ENCODE data around the gene CAMSAP1.
A peak's percentile ranks its signal among the peaks of the same experiment; 100 is the strongest.

CAMSAP1 gene

DNA sequence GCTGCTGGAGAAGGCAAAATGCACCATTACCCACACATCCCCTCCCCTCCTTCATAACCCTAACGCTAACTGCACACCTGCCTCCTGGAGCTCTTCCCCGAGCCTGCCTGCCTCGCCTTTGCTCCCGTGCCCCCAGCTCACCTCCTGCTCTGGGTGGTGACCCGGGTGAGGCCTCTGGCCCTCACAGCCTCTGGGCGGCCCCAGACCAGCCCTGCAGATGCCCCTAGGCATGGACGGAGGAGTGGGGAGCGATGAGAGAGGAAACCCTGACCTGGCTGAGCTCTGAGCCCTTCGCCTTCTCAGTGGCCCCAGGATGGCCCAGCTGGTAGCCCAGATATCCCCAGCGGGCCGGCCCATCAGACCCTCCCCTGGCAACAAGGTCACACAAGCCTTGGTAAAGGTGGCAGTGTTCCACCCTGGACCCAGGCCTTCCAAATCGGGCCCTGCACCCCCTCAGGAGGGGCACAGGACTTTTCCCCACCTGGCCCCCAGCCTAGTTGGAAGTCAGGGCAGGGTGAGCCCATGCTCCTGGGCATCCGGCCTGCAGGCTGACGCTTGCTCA lies 14.5 kb upstream of the CAMSAP1 start:
- Histone ChIP-seq H3K4me2 (ENCODE audit: insufficient read depth, low read length, poor library complexity, severe bottlenecking) (no peak overlapping the region), H2AFZ (ENCODE audit: low read length) (no peak overlapping the region), H3K14ac (ENCODE audit: low read length) (peak overlapping the region; percentile 38), H2BK15ac (ENCODE audit: low read length) (no peak overlapping the region), H4K91ac (ENCODE audit: low read depth, low read length, poor library complexity) (no peak overlapping the region), H3K4me1 (ENCODE audit: control insufficient read depth in 2 of 2, insufficient read depth in 1 of 2, low read depth in 1 of 2, low read length in 2 of 2) (no peaks in the 10 kb centered on the region), H3K27ac (replicated peaks; ENCODE audit: low read length) (no peak overlapping the region), H3K27me3 (ENCODE audit: control insufficient read depth in 3 of 3, insufficient read depth in 3 of 3, low read depth in 1 of 3, low read length in 3 of 3) (no peaks in the 10 kb centered on the region), H2AK5ac (ENCODE audit: low read depth, low read length) (no peak overlapping the region), H3K9ac (ENCODE audit: low read depth, low read length, poor library complexity) (no peak overlapping the region), H3K18ac (ENCODE audit: low read length) (no peak overlapping the region), H3K36me3 (replicated peaks in 1 of 2; ENCODE audit: control insufficient read depth in 2 of 2, insufficient read depth in 2 of 2, low read length in 2 of 2) (peaks cover 0 to 3% of the 10 kb centered on the region in 2 donors), H4K8ac (ENCODE audit: low read depth, low read length) (no peak overlapping the region), H3K9me3 (replicated peaks in 1 of 2; ENCODE audit: control insufficient read depth in 2 of 2, insufficient read depth in 1 of 2, low read depth in 1 of 2, low read length in 2 of 2) (peaks cover 19 to 26% of the 10 kb centered on the region in 2 donors), H2BK120ac (ENCODE audit: low read depth, low read length) (peak overlapping the region; percentile 41), H3K79me1 (ENCODE audit: low read depth, low read length) (no peaks in the 10 kb centered on the region), H2BK12ac (ENCODE audit: low read length) (peak overlapping the region; percentile 16), H3K23ac (ENCODE audit: low read depth, low read length, poor library complexity) (no peak overlapping the region), H3K4me3 (ENCODE audit: low read length in 2 of 2) (no peak overlapping the region), H3K4ac (ENCODE audit: low read length) (no peak overlapping the region), H2BK5ac (ENCODE audit: low read length) (no peak overlapping the region)
- no CpG with 5 or more reads among the region's 14 CpGs for WGBS, 2 donors (ENCODE audit: extremely low coverage in 2 of 2, insufficient read length in 2 of 2, insufficient replicate concordance in 1 of 2)
- DNase-seq (ENCODE audit: low spot score), result no peak

DNA sequence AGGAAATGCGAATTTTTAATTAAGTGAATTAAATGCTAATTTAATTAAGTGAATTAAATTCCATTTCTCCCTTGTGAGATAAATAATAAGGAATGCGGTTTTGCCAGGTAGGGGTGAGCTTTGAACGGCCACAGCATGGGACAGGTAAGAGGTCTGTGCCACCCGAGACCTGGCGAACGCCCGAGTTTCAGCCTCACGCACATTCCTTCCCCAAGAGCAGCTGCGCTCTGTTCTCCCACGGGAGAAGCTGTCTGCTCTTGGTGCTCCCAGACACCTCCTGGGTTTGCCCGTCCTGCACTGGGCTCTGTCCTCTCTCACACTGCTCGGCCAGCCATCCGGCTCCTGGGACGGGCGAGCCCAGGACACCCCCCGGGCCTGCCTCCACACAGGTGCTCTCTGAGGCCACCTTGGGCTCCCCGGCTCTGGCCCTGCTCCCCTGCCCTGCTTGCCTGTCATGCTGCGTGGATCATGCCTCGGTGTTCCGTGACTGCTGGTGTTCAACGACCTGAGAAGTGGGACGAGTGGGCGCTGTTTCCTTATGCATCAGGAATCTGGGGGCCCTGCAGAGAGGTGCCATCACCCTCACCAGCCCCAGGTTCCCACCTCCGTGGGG lies 13.7 kb upstream of the CAMSAP1 start:
- Histone ChIP-seq H3K18ac (ENCODE audit: low read length) (peak overlapping the region; percentile 3), H2BK5ac (ENCODE audit: low read length) (no peak overlapping the region), H3K4me2 (ENCODE audit: insufficient read depth, low read length, poor library complexity, severe bottlenecking) (no peak overlapping the region), H4K8ac (ENCODE audit: low read depth, low read length) (no peak overlapping the region), H3K4me1 (ENCODE audit: control insufficient read depth in 2 of 2, insufficient read depth in 1 of 2, low read depth in 1 of 2, low read length in 2 of 2) (no peaks in the 10 kb centered on the region), H3K4ac (ENCODE audit: low read length) (no peak overlapping the region), H2AK5ac (ENCODE audit: low read depth, low read length) (no peak overlapping the region), H3K23ac (ENCODE audit: low read depth, low read length, poor library complexity) (no peak overlapping the region), H3K79me1 (ENCODE audit: low read depth, low read length) (no peaks in the 10 kb centered on the region), H3K27ac (replicated peaks; ENCODE audit: low read length) (no peak overlapping the region), H3K4me3 (ENCODE audit: low read length in 2 of 2) (peak overlapping the region in 1 of 2 donors; percentile 42), H3K27me3 (ENCODE audit: control insufficient read depth in 3 of 3, insufficient read depth in 3 of 3, low read depth in 1 of 3, low read length in 3 of 3) (no peaks in the 10 kb centered on the region), H2BK12ac (ENCODE audit: low read length) (no peak overlapping the region), H3K36me3 (replicated peaks in 1 of 2; ENCODE audit: control insufficient read depth in 2 of 2, insufficient read depth in 2 of 2, low read length in 2 of 2) (peaks cover 4 to 11% of the 10 kb centered on the region in 2 donors), H4K91ac (ENCODE audit: low read depth, low read length, poor library complexity) (no peak overlapping the region), H2AFZ (ENCODE audit: low read length) (no peak overlapping the region), H2BK120ac (ENCODE audit: low read depth, low read length) (no peak overlapping the region), H3K9ac (ENCODE audit: low read depth, low read length, poor library complexity) (no peak overlapping the region), H3K14ac (ENCODE audit: low read length) (no peak overlapping the region), H2BK15ac (ENCODE audit: low read length) (no peak overlapping the region), H3K9me3 (replicated peaks in 1 of 2; ENCODE audit: control insufficient read depth in 2 of 2, insufficient read depth in 1 of 2, low read depth in 1 of 2, low read length in 2 of 2) (peaks cover 21 to 33% of the 10 kb centered on the region in 2 donors)
- no CpG with 5 or more reads among the region's 24 CpGs for WGBS, 2 donors (ENCODE audit: extremely low coverage in 2 of 2, insufficient read length in 2 of 2, insufficient replicate concordance in 1 of 2)
- no peak for DNase-seq (ENCODE audit: low spot score)

- Histone ChIP-seq H3K14ac (ENCODE audit: low read length) (no peak overlapping the region), H2BK5ac (ENCODE audit: low read length) (peak overlapping the region; percentile 39), H3K4me3 (ENCODE audit: low read length in 2 of 2) (peak overlapping the region in 1 of 2 donors; percentile 49), H3K36me3 (replicated peaks in 1 of 2; ENCODE audit: control insufficient read depth in 2 of 2, insufficient read depth in 2 of 2, low read length in 2 of 2) (peaks cover 8 to 17% of the 10 kb centered on the region in 2 donors), H4K8ac (ENCODE audit: low read depth, low read length) (no peak overlapping the region), H4K91ac (ENCODE audit: low read depth, low read length, poor library complexity) (no peak overlapping the region), H3K4ac (ENCODE audit: low read length) (no peak overlapping the region), H2BK15ac (ENCODE audit: low read length) (no peak overlapping the region), H2BK120ac (ENCODE audit: low read depth, low read length) (no peak overlapping the region), H3K9me3 (replicated peaks in 1 of 2; ENCODE audit: control insufficient read depth in 2 of 2, insufficient read depth in 1 of 2, low read depth in 1 of 2, low read length in 2 of 2) (peaks cover 25 to 40% of the 10 kb centered on the region in 2 donors), H3K4me1 (ENCODE audit: control insufficient read depth in 2 of 2, insufficient read depth in 1 of 2, low read depth in 1 of 2, low read length in 2 of 2) (no peaks in the 10 kb centered on the region), H3K9ac (ENCODE audit: low read depth, low read length, poor library complexity) (no peak overlapping the region), H2AK5ac (ENCODE audit: low read depth, low read length) (no peak overlapping the region), H3K23ac (ENCODE audit: low read depth, low read length, poor library complexity) (no peak overlapping the region), H3K27ac (replicated peaks; ENCODE audit: low read length) (no peak overlapping the region), H3K79me1 (ENCODE audit: low read depth, low read length) (no peaks in the 10 kb centered on the region), H3K18ac (ENCODE audit: low read length) (no peak overlapping the region), H2BK12ac (ENCODE audit: low read length) (no peak overlapping the region), H2AFZ (ENCODE audit: low read length) (no peak overlapping the region), H3K27me3 (ENCODE audit: control insufficient read depth in 3 of 3, insufficient read depth in 3 of 3, low read depth in 1 of 3, low read length in 3 of 3) (no peaks in the 10 kb centered on the region), H3K4me2 (ENCODE audit: insufficient read depth, low read length, poor library complexity, severe bottlenecking) (no peak overlapping the region)
- no CpG with 5 or more reads among the region's 15 CpGs for WGBS, 2 donors (ENCODE audit: extremely low coverage in 2 of 2, insufficient read length in 2 of 2, insufficient replicate concordance in 1 of 2)
- DNase-seq (ENCODE audit: low spot score), result no peak
Measured at GRCh38 chr9:135920256-135920930, 13.0 kb upstream of the CAMSAP1 start.

- no peak overlapping the region for H2BK15ac ChIP-seq (ENCODE audit: low read length)
- no peak overlapping the region for H4K8ac ChIP-seq (ENCODE audit: low read depth, low read length)
- H3K9ac ChIP-seq (ENCODE audit: low read depth, low read length, poor library complexity), result no peak overlapping the region
- H3K4me3 ChIP-seq (ENCODE audit: low read length in 2 of 2), result no peak overlapping the region
- peaks cover 18 to 27% of the 10 kb centered on the region in 2 donors for H3K36me3 ChIP-seq (replicated peaks in 1 of 2; ENCODE audit: control insufficient read depth in 2 of 2, insufficient read depth in 2 of 2, low read length in 2 of 2)
- H3K9me3 ChIP-seq (replicated peaks in 1 of 2; ENCODE audit: control insufficient read depth in 2 of 2, insufficient read depth in 1 of 2, low read depth in 1 of 2, low read length in 2 of 2), result peaks cover 35 to 50% of the 10 kb centered on the region in 2 donors
- H4K91ac ChIP-seq (ENCODE audit: low read depth, low read length, poor library complexity), result no peak overlapping the region
- no peak overlapping the region for H2BK12ac ChIP-seq (ENCODE audit: low read length)
- H3K23ac ChIP-seq (ENCODE audit: low read depth, low read length, poor library complexity), result no peak overlapping the region
- no peak overlapping the region for H3K4me2 ChIP-seq (ENCODE audit: insufficient read depth, low read length, poor library complexity, severe bottlenecking)
- H3K79me1 ChIP-seq (ENCODE audit: low read depth, low read length), result no peaks in the 10 kb centered on the region
- H2BK120ac ChIP-seq (ENCODE audit: low read depth, low read length), result no peak overlapping the region
- no peak overlapping the region for H2AFZ ChIP-seq (ENCODE audit: low read length)
- H3K27me3 ChIP-seq (ENCODE audit: control insufficient read depth in 3 of 3, insufficient read depth in 3 of 3, low read depth in 1 of 3, low read length in 3 of 3), result no peaks in the 10 kb centered on the region
- no peak overlapping the region for H2AK5ac ChIP-seq (ENCODE audit: low read depth, low read length)
- no CpG with 5 or more reads among the region's 11 CpGs for WGBS, 2 donors (ENCODE audit: extremely low coverage in 2 of 2, insufficient read length in 2 of 2, insufficient replicate concordance in 1 of 2)
- H3K18ac ChIP-seq (ENCODE audit: low read length), result no peak overlapping the region
- no peaks in the 10 kb centered on the region for H3K4me1 ChIP-seq (ENCODE audit: control insufficient read depth in 2 of 2, insufficient read depth in 1 of 2, low read depth in 1 of 2, low read length in 2 of 2)
- H3K14ac ChIP-seq (ENCODE audit: low read length), result no peak overlapping the region
- no peak overlapping the region for H2BK5ac ChIP-seq (ENCODE audit: low read length)
- no peak overlapping the region for H3K4ac ChIP-seq (ENCODE audit: low read length)
- H3K27ac ChIP-seq (replicated peaks; ENCODE audit: low read length), result no peak overlapping the region
- no peak for DNase-seq (ENCODE audit: low spot score)
Measured at GRCh38 chr9:135919318-135919890, 12.1 kb upstream of the CAMSAP1 start.
